OCI-LY1 (cell line): Measurements from ENCODE around the gene HGFAC.

Source experiments
- EZH2 ChIP-seq: fragments of 200-600 bp; sonication (generic), shearing (Covaris generic); IDR thresholded peaks from 2 replicates; pipeline ENCODE4 v1.8.0; 2017; ENCODE audit warnings: borderline replicate concordance, mixed run types, mild to moderate bottlenecking, antibody characterized with exemption, low read length, moderate library complexity, mixed read lengths
- TF ChIP-seq, protein P1 (sequence below): fragments of 200-600 bp; sonication (generic), shearing (Covaris generic); IDR thresholded peaks from 2 replicates; pipeline ENCODE4 v1.5.1; 2017; ENCODE audit warnings: mild to moderate bottlenecking, antibody characterized with exemption, low read length, moderate library complexity, mixed read lengths

DNA sequence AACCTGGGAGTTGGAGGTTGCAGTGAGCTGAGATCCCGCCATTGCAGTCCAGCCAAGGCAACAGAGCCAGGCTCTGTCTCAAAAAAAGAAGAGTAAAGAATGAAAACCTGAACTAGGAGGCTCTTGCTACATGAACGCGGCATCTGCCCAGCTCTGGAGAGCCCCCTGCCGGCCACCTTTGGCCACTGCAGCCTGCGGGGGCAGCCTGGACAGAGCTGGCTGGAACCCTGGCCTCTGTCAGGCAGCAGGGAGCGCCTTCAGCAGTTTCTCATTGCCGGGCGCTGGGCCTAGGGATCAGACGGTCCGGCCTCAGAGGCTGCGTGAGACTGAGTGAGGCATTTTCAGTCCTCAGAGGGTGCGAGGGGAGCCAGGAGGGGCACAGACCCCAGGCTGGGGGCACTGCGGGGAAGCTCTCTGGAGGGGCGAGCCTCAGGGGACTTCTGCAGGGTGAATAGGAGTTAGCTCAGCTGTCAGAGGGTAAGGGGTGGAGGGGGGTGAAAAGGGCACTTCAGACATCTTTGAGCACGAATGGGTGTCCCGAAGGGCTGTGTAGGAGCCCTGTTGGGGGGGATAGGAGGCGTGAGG lies 38.9 kb downstream of the HGFAC start:
- TF ChIP-seq, protein P1, sequence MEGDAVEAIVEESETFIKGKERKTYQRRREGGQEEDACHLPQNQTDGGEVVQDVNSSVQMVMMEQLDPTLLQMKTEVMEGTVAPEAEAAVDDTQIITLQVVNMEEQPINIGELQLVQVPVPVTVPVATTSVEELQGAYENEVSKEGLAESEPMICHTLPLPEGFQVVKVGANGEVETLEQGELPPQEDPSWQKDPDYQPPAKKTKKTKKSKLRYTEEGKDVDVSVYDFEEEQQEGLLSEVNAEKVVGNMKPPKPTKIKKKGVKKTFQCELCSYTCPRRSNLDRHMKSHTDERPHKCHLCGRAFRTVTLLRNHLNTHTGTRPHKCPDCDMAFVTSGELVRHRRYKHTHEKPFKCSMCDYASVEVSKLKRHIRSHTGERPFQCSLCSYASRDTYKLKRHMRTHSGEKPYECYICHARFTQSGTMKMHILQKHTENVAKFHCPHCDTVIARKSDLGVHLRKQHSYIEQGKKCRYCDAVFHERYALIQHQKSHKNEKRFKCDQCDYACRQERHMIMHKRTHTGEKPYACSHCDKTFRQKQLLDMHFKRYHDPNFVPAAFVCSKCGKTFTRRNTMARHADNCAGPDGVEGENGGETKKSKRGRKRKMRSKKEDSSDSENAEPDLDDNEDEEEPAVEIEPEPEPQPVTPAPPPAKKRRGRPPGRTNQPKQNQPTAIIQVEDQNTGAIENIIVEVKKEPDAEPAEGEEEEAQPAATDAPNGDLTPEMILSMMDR = peak; percentile 61
- no peak for TF ChIP-seq EZH2
